Colonic mucosa (tissue), 4 donors: ENCODE results near the gene LCN2. TPM values are rescaled to one million over a fixed set of nuclear protein-coding genes. Genes with fewer than 3 reads are reported as not detected.
"Not testable (repeated sequence)": the region's sequence is repeated elsewhere in the genome, so short reads cannot be mapped to it uniquely, and the experiment has no call there.

Source experiments
- DNase-seq: peaks from one replicate; pipeline ENCODE4 v3.0.0-alpha.2; 2020
- H3K27ac ChIP-seq: fragments of 200-600 bp; one replicate; pipeline ENCODE4 v1.8.0; 2021
- H3K27me3 ChIP-seq: fragments of 200-600 bp; one replicate; pipeline ENCODE4 v1.8.0; 2021
- H3K36me3 ChIP-seq: fragments of 200-600 bp; one replicate; pipeline ENCODE4 v1.8.0; 2021
- H3K4me1 ChIP-seq: fragments of 200-600 bp; one replicate; pipeline ENCODE4 v1.8.0; 2021; ENCODE audit warnings: mild to moderate bottlenecking
- H3K4me3 ChIP-seq: fragments of 200-600 bp; one replicate; pipeline ENCODE4 v1.8.0; 2021
- H3K9ac ChIP-seq, 2 donors: one replicate each; pipeline ENCODE4 v1.7.0; 2013; ENCODE audit warnings: control low read depth in 2 of 2, low read depth in 2 of 2, low read length in 2 of 2
- H3K9me3 ChIP-seq: fragments of 200-600 bp; one replicate; pipeline ENCODE4 v1.8.0; 2021
- CTCF ChIP-seq: fragments of 200-600 bp; IDR thresholded peaks from one replicate; pipeline ENCODE4 v1.8.0; 2022; ENCODE audit warnings: antibody characterized with exemption, mild to moderate bottlenecking
- intact Hi-C: fragments of 100-400 bp; cut with DNase I; formaldehyde crosslinking; loops from one replicate; pipeline ENCODE4 v1.14.1; 2022
- total RNA-seq, 2 donors: library from RNA; stranded (reverse); fragmentation: NEBNext Ultra II Directional in 1 of 2; extraction: Animal tissue kit (Norgen Biotek cat#: 25700) in 1 of 2; gene quantifications; one replicate each; pipeline ENCODE4 v1.2.1, GENCODE V29; 2021
- donor health status: healthy.
- donor health status: DM: no; HTN: no; CAD: no.
- donor health status: DM: no; HTN: no; CAD: no.

Gene LCN2
- total RNA-seq, 2 donors from 2014 or later: 162 to 374 TPM

- H3K27ac ChIP-seq: peak overlapping the region; percentile 59
- peak overlapping the region; percentile 2 for H3K4me3 ChIP-seq
- H3K27me3 ChIP-seq: no peaks in the 10 kb centered on the region
- H3K4me1 ChIP-seq: peaks cover 6% of the 10 kb centered on the region
- H3K36me3 ChIP-seq: peaks cover 18% of the 10 kb centered on the region
- no peaks in the 10 kb centered on the region for H3K9me3 ChIP-seq
- no peak for DNase-seq
- TF ChIP-seq CTCF: no peak
- H3K9ac ChIP-seq: peak overlapping the region; percentile 12 to 81
- intact Hi-C loops: no loop called here
These were observed 40.1 kb upstream of the LCN2 start for GRCh38 chr9:128109050-128109709.

- intact Hi-C loops, DNase-seq, H3K9me3 ChIP-seq, H3K27me3 ChIP-seq: not testable (repeated sequence)
- peak overlapping the region in 1 of 2 donors; percentile 70 for H3K9ac ChIP-seq
- H3K36me3 ChIP-seq: peaks cover 14% of the 10 kb centered on the region
- H3K4me1 ChIP-seq: peaks cover 15% of the 10 kb centered on the region
- H3K4me3 ChIP-seq: peak overlapping the region; percentile 32
- peak overlapping the region; percentile 59 for H3K27ac ChIP-seq
These were observed 37.5 kb upstream of the LCN2 start for GRCh38 chr9:128111726-128112125.

GRCh38 chr9:128113526-128114325 lies 35.5 kb upstream of the LCN2 start:
- H3K9ac ChIP-seq: peak overlapping the region; percentile 94 to 97
- no peaks in the 10 kb centered on the region for H3K9me3 ChIP-seq
- no peak for TF ChIP-seq CTCF
- no peaks in the 10 kb centered on the region for H3K36me3 ChIP-seq
- H3K27me3 ChIP-seq: no peaks in the 10 kb centered on the region
- no peak for DNase-seq
- H3K4me3 ChIP-seq: peak overlapping the region; percentile 32
- intact Hi-C loops: no loop called here
- peak overlapping the region; percentile 94 for H3K27ac ChIP-seq
- peaks cover 20% of the 10 kb centered on the region for H3K4me1 ChIP-seq

GRCh38 chr9:128114326-128115186 lies 34.7 kb upstream of the LCN2 start:
- no peaks in the 10 kb centered on the region for H3K9me3 ChIP-seq
- DNase-seq: no peak
- TF ChIP-seq CTCF: no peak
- intact Hi-C loops: loop anchor here (5.0 kb wide), 2 partner anchors 67 to 162 kb away; no protein-coding TSS in a partner anchor
- H3K4me1 ChIP-seq: peaks cover 20% of the 10 kb centered on the region
- no peaks in the 10 kb centered on the region for H3K36me3 ChIP-seq
- peak overlapping the region; percentile 94 for H3K27ac ChIP-seq
- H3K4me3 ChIP-seq: peak overlapping the region; percentile 32
- no peaks in the 10 kb centered on the region for H3K27me3 ChIP-seq
- H3K9ac ChIP-seq: peak overlapping the region; percentile 94 to 97

- Histone ChIP-seq H3K9ac (peak overlapping the region; percentile 94 to 97), H3K9me3 (no peaks in the 10 kb centered on the region), H3K27ac (peak overlapping the region; percentile 94), H3K27me3 (no peaks in the 10 kb centered on the region), H3K4me1 (peaks cover 20% of the 10 kb centered on the region), H3K4me3 (peak overlapping the region; percentile 32), H3K36me3 (no peaks in the 10 kb centered on the region)
- TF ChIP-seq CTCF: no peak
- DNase-seq: peak; percentile 95
- intact Hi-C loops: loop anchor here (5.0 kb wide), 2 partner anchors 68 to 163 kb away; no protein-coding TSS in a partner anchor
These were observed 33.8 kb upstream of the LCN2 start for GRCh38 chr9:128115187-128116103.
